ENCODE data around the gene DVL2. TPM values are rescaled to one million over a fixed set of nuclear protein-coding genes. Genes with fewer than 3 reads are reported as not detected.
A peak's percentile ranks its signal among the peaks of the same experiment; 100 is the strongest.

DVL2 gene
- total and polyA plus RNA-seq, 2 donors (not counting 3 experiments of a cell fraction or from before 2014, with no cell fraction given): 17.2 to 55.9 TPM

DNA sequence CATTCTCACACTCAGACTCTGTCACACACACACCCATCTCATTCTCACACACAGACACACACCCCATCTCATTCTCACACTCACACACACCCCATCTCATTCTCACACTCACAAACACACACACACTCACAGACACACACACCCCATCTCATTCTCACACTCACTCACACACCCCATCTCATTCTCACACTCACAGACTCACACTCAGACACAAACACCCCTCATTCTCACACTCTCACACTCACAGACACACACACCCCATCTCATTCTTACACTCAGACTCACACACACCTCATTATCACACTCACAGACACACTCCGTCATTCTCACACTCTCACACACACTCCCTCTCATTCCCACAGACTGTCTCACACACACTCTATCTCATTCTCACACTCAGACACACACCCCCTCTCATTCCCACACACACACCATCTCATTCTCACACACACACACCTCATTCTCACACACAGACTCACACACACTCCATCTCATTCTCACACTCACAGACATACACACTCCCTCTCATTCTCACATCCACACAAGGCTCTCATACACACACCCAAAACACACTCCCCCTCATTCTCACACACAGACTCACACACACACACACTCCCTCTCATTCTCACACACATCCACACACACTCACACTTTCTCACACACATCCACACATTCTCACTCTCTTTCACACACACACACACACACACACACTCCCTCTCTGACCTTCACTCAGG is 58.0 kb downstream of the DVL2 start:
- DNase-seq (ENCODE audit: low read depth, low spot score) (no peak), FAIRE-seq (peak; percentile 59)
- Histone ChIP-seq H3K4me1 (ENCODE audit: control insufficient read depth, extremely low read depth, insufficient read depth, low read length) (peaks cover 17% of the 10 kb centered on the region), H3K4me2 (ENCODE audit: insufficient read depth, low read length) (no peak overlapping the region), H3K9me3 (replicated peaks; ENCODE audit: control insufficient read depth, insufficient read depth, low read length) (no peaks in the 10 kb centered on the region), H2AFZ (ENCODE audit: low read depth, low read length) (no peak overlapping the region), H4K20me1 (replicated peaks; ENCODE audit: control insufficient read depth, extremely low read depth, insufficient read depth, low read length) (no peaks in the 10 kb centered on the region), H3K4me3 (replicated peaks in 1 of 3; ENCODE audit: insufficient read depth in 1 of 3, low read depth in 1 of 3, low read length in 3 of 3) (no peak overlapping the region), H3K79me2 (ENCODE audit: control insufficient read depth, insufficient read depth, low read length) (no peaks in the 10 kb centered on the region), H3K27me3 (ENCODE audit: control insufficient read depth in 2 of 2, insufficient read depth in 2 of 2, low read length in 2 of 2) (no peaks in the 10 kb centered on the region), H3K36me3 (ENCODE audit: control insufficient read depth in 2 of 2, extremely low read depth in 1 of 2, insufficient read depth in 2 of 2, low read length in 2 of 2) (no peaks in the 10 kb centered on the region), H3K27ac (ENCODE audit: insufficient read depth, low read depth, low read length) (no peak overlapping the region), H3K9ac (replicated peaks; ENCODE audit: extremely low read depth, insufficient read depth, low read length) (no peak overlapping the region), H3K9me1 (replicated peaks; ENCODE audit: control insufficient read depth, extremely low read depth, insufficient read depth, low read length) (no peaks in the 10 kb centered on the region)
- dilution Hi-C loops (cut with MboI; ENCODE audit: extremely low pct_ligation_motif_present, low sequenced_read_pairs): no loop called here
- intact Hi-C loops (cut with micrococcal nuclease): loop anchor here (2.0 kb wide), 1 partner anchor 263 kb away; no protein-coding TSS in a partner anchor
- ChIA-PET POLR2A (interaction anchor here (0.7 kb wide), 1 partner anchor 153 kb away, joined by 3 read pairs; the partner anchor contains the start of gene NEURL4), CTCF (interaction anchor here (1.1 to 4.3 kb wide), 16 partner anchors 9 to 510 kb away, joined by 3 to 91 read pairs (median 10); partner anchors contain the start of gene SLC16A11)
- TF ChIP-seq, protein P1, sequence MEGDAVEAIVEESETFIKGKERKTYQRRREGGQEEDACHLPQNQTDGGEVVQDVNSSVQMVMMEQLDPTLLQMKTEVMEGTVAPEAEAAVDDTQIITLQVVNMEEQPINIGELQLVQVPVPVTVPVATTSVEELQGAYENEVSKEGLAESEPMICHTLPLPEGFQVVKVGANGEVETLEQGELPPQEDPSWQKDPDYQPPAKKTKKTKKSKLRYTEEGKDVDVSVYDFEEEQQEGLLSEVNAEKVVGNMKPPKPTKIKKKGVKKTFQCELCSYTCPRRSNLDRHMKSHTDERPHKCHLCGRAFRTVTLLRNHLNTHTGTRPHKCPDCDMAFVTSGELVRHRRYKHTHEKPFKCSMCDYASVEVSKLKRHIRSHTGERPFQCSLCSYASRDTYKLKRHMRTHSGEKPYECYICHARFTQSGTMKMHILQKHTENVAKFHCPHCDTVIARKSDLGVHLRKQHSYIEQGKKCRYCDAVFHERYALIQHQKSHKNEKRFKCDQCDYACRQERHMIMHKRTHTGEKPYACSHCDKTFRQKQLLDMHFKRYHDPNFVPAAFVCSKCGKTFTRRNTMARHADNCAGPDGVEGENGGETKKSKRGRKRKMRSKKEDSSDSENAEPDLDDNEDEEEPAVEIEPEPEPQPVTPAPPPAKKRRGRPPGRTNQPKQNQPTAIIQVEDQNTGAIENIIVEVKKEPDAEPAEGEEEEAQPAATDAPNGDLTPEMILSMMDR (IDR thresholded peaks at IDR 0.05; ENCODE audit: extremely low read depth in 1 of 2, insufficient read depth in 1 of 2, low read depth in 1 of 2, low read length in 2 of 2): no peak
- TF ChIP-seq MYC (IDR thresholded peaks at IDR 0.05; ENCODE audit: low read depth, low read length) (no peak), GATA2 (IDR thresholded peaks at IDR 0.05; ENCODE audit: insufficient read depth, insufficient read length, low read depth, low read length) (no peak), POLR2A (IDR thresholded peaks at IDR 0.05; ENCODE audit: low read depth, low read length) (no peak), POLR2AphosphoS5 (IDR thresholded peaks at IDR 0.05; ENCODE audit: insufficient read depth, low read depth, low read length) (no peak), JUN (IDR thresholded peaks at IDR 0.05; ENCODE audit: borderline replicate concordance, insufficient read depth, insufficient read length, low read depth) (no peak), EZH2 (IDR thresholded peaks at IDR 0.05; ENCODE audit: borderline replicate concordance, low read depth, low read length, severe bottlenecking) (no peak), FOS (IDR thresholded peaks at IDR 0.05; ENCODE audit: borderline replicate concordance, insufficient read depth, low read length) (no peak)
- TF ChIP-seq, protein P2, sequence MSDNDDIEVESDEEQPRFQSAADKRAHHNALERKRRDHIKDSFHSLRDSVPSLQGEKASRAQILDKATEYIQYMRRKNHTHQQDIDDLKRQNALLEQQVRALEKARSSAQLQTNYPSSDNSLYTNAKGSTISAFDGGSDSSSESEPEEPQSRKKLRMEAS (IDR thresholded peaks at IDR 0.05; ENCODE audit: insufficient read depth, insufficient read length): no peak
- no TSS peak for BruUV-seq (replicated peaks)

MicroRNAs encoded within 50 kb of the gene (microRNA counts, 767-probe panel; counts per million panel counts)
- microRNA hsa-miR-324-3p (723 counts per million, percentile 96 among the panel's probes with 10 or more counts), microRNA hsa-miR-324-5p (723 counts per million, percentile 96 among the panel's probes with 10 or more counts)

Small RNA genes lying within 50 kb of the gene (microRNA-seq; reads per million reads assigned to microRNA genes)
- 1,403 reads per million, percentile 85 among the genes with 10 or more reads in this experiment for gene MIR324 (ENCODE audit: borderline number of aligned reads, borderline replicate concordance)

Small RNA genes lying within 50 kb of the gene (small RNA-seq; reads per million reads assigned to genes)
- gene AC120057.4 (ENCODE audit: insufficient read depth, insufficient read length, low read depth, low replicate concordance) (not detected), gene MIR324 (ENCODE audit: insufficient read depth, insufficient read length, low read depth, low replicate concordance) (26.7 reads per million, percentile 84 among the genes with 10 or more reads in this experiment), gene RF00019 (ENCODE audit: insufficient read depth, insufficient read length, low read depth, low replicate concordance) (not detected)

Other genes starting within 250 kb of the DVL2 start
Only the 30 nearest of the 36 such genes appear.
- 18.6 and 24.7 TPM in 2 replicates for gene SLC16A13, start 198.5 kb downstream of the DVL2 start, total RNA-seq
- gene SLC16A13, start 198.5 kb downstream of the DVL2 start, polyA plus RNA-seq: 16.8 and 18.4 TPM in 2 replicates
- 0.53 and 0.95 TPM in 2 replicates for gene SLC16A11, start 190.4 kb downstream of the DVL2 start, total RNA-seq
- 1.1 and 1.4 TPM in 2 replicates for gene SLC16A11, start 190.4 kb downstream of the DVL2 start, polyA plus RNA-seq
- gene CLEC10A, start 154.3 kb downstream of the DVL2 start, total RNA-seq: not detected in 2 replicates
- gene CLEC10A, start 154.3 kb downstream of the DVL2 start, polyA plus RNA-seq: 0.14 and 0.18 TPM in 2 replicates
- not detected in 2 replicates for gene ASGR2, start 119.7 kb downstream of the DVL2 start, total RNA-seq
- gene ASGR2, start 119.7 kb downstream of the DVL2 start, polyA plus RNA-seq: not detected in 2 replicates
- gene ASGR1, start 55.1 kb downstream of the DVL2 start, total RNA-seq: 10.2 and 14.0 TPM in 2 replicates
- 12.5 and 13.7 TPM in 2 replicates for gene ASGR1, start 55.1 kb downstream of the DVL2 start, polyA plus RNA-seq
- 26.6 and 34.6 TPM in 2 replicates for gene DLG4, start 14.7 kb downstream of the DVL2 start, total RNA-seq
- gene DLG4, start 14.7 kb downstream of the DVL2 start, polyA plus RNA-seq: 14.0 and 14.9 TPM in 2 replicates
- 300 and 308 TPM in 2 replicates for gene ACADVL, start 14.6 kb downstream of the DVL2 start, total RNA-seq
- 376 and 423 TPM in 2 replicates for gene ACADVL, start 14.6 kb downstream of the DVL2 start, polyA plus RNA-seq
- gene PHF23, start 4.9 kb upstream of the DVL2 start, total RNA-seq: 54.7 and 56.2 TPM in 2 replicates
- gene PHF23, start 4.9 kb upstream of the DVL2 start, polyA plus RNA-seq: 35.6 and 39.0 TPM in 2 replicates
- gene GABARAP, start 7.9 kb upstream of the DVL2 start, total RNA-seq: 401 and 403 TPM in 2 replicates
- gene GABARAP, start 7.9 kb upstream of the DVL2 start, polyA plus RNA-seq: 882 and 1,043 TPM in 2 replicates
- gene CTDNEP1, start 17.2 kb upstream of the DVL2 start, total RNA-seq: 143 and 145 TPM in 2 replicates
- 130 and 137 TPM in 2 replicates for gene CTDNEP1, start 17.2 kb upstream of the DVL2 start, polyA plus RNA-seq
- 41.6 and 44.4 TPM in 2 replicates for gene ELP5, start 17.7 kb upstream of the DVL2 start, total RNA-seq
- 53.3 and 54.7 TPM in 2 replicates for gene ELP5, start 17.7 kb upstream of the DVL2 start, polyA plus RNA-seq
- gene CLDN7, start 28.0 kb upstream of the DVL2 start, total RNA-seq: 25.4 and 27.9 TPM in 2 replicates
- gene CLDN7, start 28.0 kb upstream of the DVL2 start, polyA plus RNA-seq: 24.9 and 25.7 TPM in 2 replicates
- 0.23 TPM in 1 of 2 replicates, not detected in the other for gene SLC2A4, start 47.2 kb upstream of the DVL2 start, total RNA-seq
- gene SLC2A4, start 47.2 kb upstream of the DVL2 start, polyA plus RNA-seq: 0.12 and 0.18 TPM in 2 replicates
- 0.31 TPM in 1 of 2 replicates, not detected in the other for gene YBX2, start 60.1 kb upstream of the DVL2 start, total RNA-seq
- 0.15 and 0.18 TPM in 2 replicates for gene YBX2, start 60.1 kb upstream of the DVL2 start, polyA plus RNA-seq
- 847 and 859 TPM in 2 replicates for gene EIF5A, start 73.1 kb upstream of the DVL2 start, total RNA-seq
- gene EIF5A, start 73.1 kb upstream of the DVL2 start, polyA plus RNA-seq: 650 and 689 TPM in 2 replicates
- gene GPS2, start 80.8 kb upstream of the DVL2 start, total RNA-seq: 51.6 and 61.3 TPM in 2 replicates
- gene GPS2, start 80.8 kb upstream of the DVL2 start, polyA plus RNA-seq: 132 and 169 TPM in 2 replicates
- 34.2 and 44.9 TPM in 2 replicates for gene NEURL4, start 94.8 kb upstream of the DVL2 start, total RNA-seq
- 24.3 and 32.0 TPM in 2 replicates for gene NEURL4, start 94.8 kb upstream of the DVL2 start, polyA plus RNA-seq
- not detected in 2 replicates for gene ACAP1, start 102.0 kb upstream of the DVL2 start, total RNA-seq
- 0.46 TPM in 1 of 2 replicates, not detected in the other for gene ACAP1, start 102.0 kb upstream of the DVL2 start, polyA plus RNA-seq
- gene KCTD11, start 117.6 kb upstream of the DVL2 start, total RNA-seq: 3.5 and 3.8 TPM in 2 replicates
- 6.5 and 6.7 TPM in 2 replicates for gene KCTD11, start 117.6 kb upstream of the DVL2 start, polyA plus RNA-seq
- not detected in 2 replicates for gene TMEM95, start 120.6 kb upstream of the DVL2 start, total RNA-seq
- gene TMEM95, start 120.6 kb upstream of the DVL2 start, polyA plus RNA-seq: not detected in 2 replicates
- gene TNK1, start 146.6 kb upstream of the DVL2 start, total RNA-seq: 0.58 and 0.67 TPM in 2 replicates
- 0.14 and 0.22 TPM in 2 replicates for gene TNK1, start 146.6 kb upstream of the DVL2 start, polyA plus RNA-seq
- gene PLSCR3, start 160.0 kb upstream of the DVL2 start, total RNA-seq: 54.5 and 59.9 TPM in 2 replicates
- 94.8 and 111 TPM in 2 replicates for gene PLSCR3, start 160.0 kb upstream of the DVL2 start, polyA plus RNA-seq
- gene TMEM256, start 169.6 kb upstream of the DVL2 start, total RNA-seq: 57.3 and 67.4 TPM in 2 replicates
- gene TMEM256, start 169.6 kb upstream of the DVL2 start, polyA plus RNA-seq: 148 and 218 TPM in 2 replicates
- gene NLGN2, start 173.3 kb upstream of the DVL2 start, total RNA-seq: 25.9 and 29.2 TPM in 2 replicates
- gene NLGN2, start 173.3 kb upstream of the DVL2 start, polyA plus RNA-seq: 15.4 and 15.5 TPM in 2 replicates
- not detected in 2 replicates for gene SPEM1, start 185.8 kb upstream of the DVL2 start, total RNA-seq
- gene SPEM1, start 185.8 kb upstream of the DVL2 start, polyA plus RNA-seq: not detected in 2 replicates
- not detected in 2 replicates for gene SPEM2, start 191.1 kb upstream of the DVL2 start, total RNA-seq
- not detected in 2 replicates for gene SPEM2, start 191.1 kb upstream of the DVL2 start, polyA plus RNA-seq
- gene SPEM3, start 194.3 kb upstream of the DVL2 start, total RNA-seq: not detected in 2 replicates
- gene SPEM3, start 194.3 kb upstream of the DVL2 start, polyA plus RNA-seq: not detected in 2 replicates
- 6.1 and 6.5 TPM in 2 replicates for gene TMEM102, start 200.9 kb upstream of the DVL2 start, total RNA-seq
- gene TMEM102, start 200.9 kb upstream of the DVL2 start, polyA plus RNA-seq: 5.8 and 8.4 TPM in 2 replicates
- 1.8 TPM in 1 of 2 replicates, not detected in the other for gene FGF11, start 205.0 kb upstream of the DVL2 start, total RNA-seq
- 0.70 and 0.92 TPM in 2 replicates for gene FGF11, start 205.0 kb upstream of the DVL2 start, polyA plus RNA-seq
- gene CHRNB1, start 210.5 kb upstream of the DVL2 start, total RNA-seq: 5.4 and 5.6 TPM in 2 replicates
- gene CHRNB1, start 210.5 kb upstream of the DVL2 start, polyA plus RNA-seq: 9.3 and 9.6 TPM in 2 replicates

Data from endothelial cell of umbilical vein (primary cell).